GM12865 (cell line): Measurements from ENCODE around the gene TUBGCP6.

ENCODE experiments used
- DNase-seq: peaks from one replicate; pipeline ENCODE4 v3.0.0; 2010; ENCODE audit warnings: low read depth
- H3K4me3 ChIP-seq: 2 replicates; pipeline ENCODE4 v1.5.1; 2011; ENCODE audit warnings: mild to moderate bottlenecking, low read depth, low read length, control low read depth
- CTCF ChIP-seq: IDR thresholded peaks from 2 replicates; pipeline ENCODE4 v1.5.1; 2011; ENCODE audit warnings: low read length, control low read depth, low read depth, inconsistent platforms; ENCODE audit not compliant: insufficient read depth; ENCODE audit errors: missing control alignments

The TUBGCP6 gene

GRCh38 chr22:50175921-50176849 lies 68.6 kb downstream of the TUBGCP6 start:
- DNase-seq, result no peak
- no peak overlapping the region for H3K4me3 ChIP-seq
- TF ChIP-seq CTCF, result no peak

GRCh38 chr22:50175191-50175461 lies 69.7 kb downstream of the TUBGCP6 start:
- no peak for TF ChIP-seq CTCF
- DNase-seq, result no peak
- no peak overlapping the region for H3K4me3 ChIP-seq

GRCh38 chr22:50174382-50175190 lies 70.2 kb downstream of the TUBGCP6 start:
- DNase-seq, result no peak
- H3K4me3 ChIP-seq, result no peak overlapping the region

DNA sequence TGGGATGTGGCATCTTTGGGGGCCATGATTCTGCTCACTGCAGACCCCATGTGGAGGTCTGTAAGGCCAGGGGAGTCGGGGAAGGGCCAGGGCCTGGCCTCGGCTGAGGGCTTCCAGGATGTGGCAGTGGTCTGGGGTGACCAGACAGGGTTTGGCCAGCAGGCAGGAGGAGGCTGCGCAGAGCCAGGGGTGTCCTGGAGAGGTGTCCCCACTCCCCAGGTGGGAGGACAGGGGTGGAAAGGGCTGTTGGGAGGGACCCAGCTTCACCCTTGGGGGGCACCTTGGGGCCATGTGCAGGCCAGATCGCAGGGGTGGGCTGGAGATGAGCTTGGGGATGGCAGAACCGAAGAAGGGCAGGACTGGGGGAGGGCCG lies 70.9 kb downstream of the TUBGCP6 start:
- DNase-seq, result no peak
- TF ChIP-seq CTCF, result no peak
- no peak overlapping the region for H3K4me3 ChIP-seq

More at GRCh38 chr22:50174382-50175190, 70.2 kb downstream of the TUBGCP6 start:
- TF ChIP-seq CTCF, result no peak

DNA sequence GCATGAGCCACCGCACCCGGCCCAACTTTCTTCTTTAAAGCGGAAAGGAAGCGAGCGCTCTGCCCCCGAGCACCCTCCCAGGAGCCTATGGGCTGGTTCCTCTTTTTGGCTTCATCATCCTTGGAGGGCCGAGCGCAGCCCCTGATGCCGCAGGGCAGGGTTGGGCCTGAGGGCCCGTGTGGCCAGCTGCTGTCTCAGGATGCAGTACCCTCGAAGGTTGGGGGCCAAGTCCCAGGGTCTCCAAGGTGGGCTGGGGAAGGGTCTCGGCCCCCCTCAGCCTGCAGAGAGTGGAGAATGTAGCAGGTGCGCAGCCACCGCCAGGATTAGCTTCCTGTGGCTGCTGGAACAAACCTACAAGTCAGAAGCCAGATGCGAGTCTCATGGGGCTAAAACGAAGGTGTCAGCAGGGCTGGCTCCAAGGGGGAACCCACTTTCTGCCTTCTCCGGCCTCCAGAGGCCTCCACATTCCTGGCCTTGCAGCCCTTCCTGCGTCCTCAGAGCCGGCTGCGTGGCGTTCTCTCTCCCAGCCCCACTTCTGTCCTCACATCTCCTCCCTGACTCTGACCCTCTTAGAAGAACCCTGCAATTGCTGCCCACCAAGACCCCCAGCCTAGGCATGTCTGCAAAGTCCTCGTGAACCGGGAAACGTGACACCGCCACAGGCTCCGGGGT lies 71.4 kb downstream of the TUBGCP6 start:
- TF ChIP-seq CTCF, result no peak
- peak; percentile 41 for DNase-seq
- H3K4me3 ChIP-seq, result no peak overlapping the region

GRCh38 chr22:50171965-50172421 lies 72.8 kb downstream of the TUBGCP6 start:
- DNase-seq, result no peak
- no peak for TF ChIP-seq CTCF
- no peak overlapping the region for H3K4me3 ChIP-seq
